NCI-H2171 treated with DMSO at 0.1 percent for 48 hours (cell line): ENCODE results near the gene MOK.
"Not testable (repeated sequence)": the region's sequence is repeated elsewhere in the genome, so short reads cannot be mapped to it uniquely, and the experiment has no call there.

Source experiments
- DNase-seq: peaks from one replicate; lab custom pipeline; 2025; lab: John Stamatoyannopoulos, UW

Gene MOK

GRCh38 chr14:102248121-102248520 lies 56.8 kb downstream of the MOK start:
- DNase-seq = no peak

GRCh38 chr14:102246071-102246470 lies 58.9 kb downstream of the MOK start:
- no peak for DNase-seq

- DNase-seq = not testable (repeated sequence)
Observed at GRCh38 chr14:102243795-102244194, 61.2 kb downstream of the MOK start.

GRCh38 chr14:102241147-102241546 lies 63.8 kb downstream of the MOK start:
- no peak for DNase-seq

- DNase-seq = not testable (repeated sequence)
Observed at GRCh38 chr14:102240481-102240880, 64.5 kb downstream of the MOK start.

- no peak for DNase-seq
Observed at GRCh38 chr14:102239231-102239630, 65.7 kb downstream of the MOK start.

GRCh38 chr14:102238766-102239165 lies 66.2 kb downstream of the MOK start:
- DNase-seq = no peak

- no peak for DNase-seq
Observed at GRCh38 chr14:102238131-102238530, 66.8 kb downstream of the MOK start.

GRCh38 chr14:102236026-102236425 lies 68.9 kb downstream of the MOK start:
- no peak for DNase-seq

- DNase-seq = no peak
Observed at GRCh38 chr14:102235275-102235897, 69.6 kb downstream of the MOK start.

GRCh38 chr14:102234331-102235264 lies 70.4 kb downstream of the MOK start:
- peak; percentile 67 for DNase-seq

- DNase-seq = no peak
Observed at GRCh38 chr14:102233081-102233480, 71.9 kb downstream of the MOK start.

GRCh38 chr14:102232348-102232625 lies 72.7 kb downstream of the MOK start:
- no peak for DNase-seq

- peak; percentile 80 for DNase-seq
Observed at GRCh38 chr14:102231476-102232347, 73.3 kb downstream of the MOK start.

- no peak for DNase-seq
Observed at GRCh38 chr14:102230481-102231210, 74.3 kb downstream of the MOK start.

- DNase-seq = no peak
Observed at GRCh38 chr14:102229739-102230092, 75.2 kb downstream of the MOK start.

GRCh38 chr14:102229071-102229738 lies 75.8 kb downstream of the MOK start:
- DNase-seq = no peak

- DNase-seq = no peak
Observed at GRCh38 chr14:102227184-102227964, 77.6 kb downstream of the MOK start.

GRCh38 chr14:102226356-102227125 lies 78.4 kb downstream of the MOK start:
- no peak for DNase-seq

GRCh38 chr14:102225936-102226335 lies 79.0 kb downstream of the MOK start:
- peak; percentile 68 for DNase-seq
